GM23338 (cell line): Measurements from ENCODE around the gene ACSM6. TPM values are rescaled to one million over a fixed set of nuclear protein-coding genes. Genes with fewer than 3 reads are reported as not detected.

ENCODE experiments used
- ATAC-seq: fragments of 200-7000 bp; cut with Tn5 transposase; 3 replicates; pipeline ENCODE4 v1.9.1; 2020
- DNase-seq: peaks from one replicate; pipeline ENCODE4 v3.0.0-alpha.2; 2015; ENCODE audit warnings: low spot score
- H2AFZ ChIP-seq: fragments of 200-600 bp; sonication (generic); 2 replicates; pipeline ENCODE4 v1.8.0; 2016; ENCODE audit warnings: antibody characterized with exemption, mild to moderate bottlenecking, moderate library complexity
- H3F3A ChIP-seq: fragments of 200-600 bp; sonication (generic); replicated peaks from 2 replicates; pipeline ENCODE4 v1.8.0; 2017; ENCODE audit warnings: antibody characterized with exemption, mixed run types, low read depth
- H3K27ac ChIP-seq: fragments of 200-600 bp; sonication (generic); 2 replicates; pipeline ENCODE4 v1.6.1; 2016; ENCODE audit warnings: low read depth
- H3K27me3 ChIP-seq: fragments of 200-600 bp; sonication (generic); 2 replicates; pipeline ENCODE4 v1.8.0; 2016; ENCODE audit warnings: mild to moderate bottlenecking, mixed run types, moderate library complexity; ENCODE audit not compliant: insufficient read depth
- H3K36me3 ChIP-seq: fragments of 200-600 bp; sonication (generic); 2 replicates; pipeline ENCODE4 v1.8.0; 2016; ENCODE audit warnings: mild to moderate bottlenecking; ENCODE audit not compliant: insufficient read depth
- H3K4me1 ChIP-seq: fragments of 200-600 bp; sonication (generic); 2 replicates; pipeline ENCODE4 v1.8.0; 2016; ENCODE audit warnings: mild to moderate bottlenecking, moderate library complexity; ENCODE audit not compliant: insufficient read depth
- H3K4me2 ChIP-seq: fragments of 200-600 bp; sonication (generic); 2 replicates; pipeline ENCODE4 v1.7.1; 2017; ENCODE audit warnings: mixed run types
- H3K4me3 ChIP-seq: fragments of 200-600 bp; sonication (generic); 2 replicates; pipeline ENCODE4 v1.6.1; 2016; ENCODE audit warnings: mixed run types
- H3K79me2 ChIP-seq: fragments of 200-600 bp; sonication (generic); replicated peaks from 2 replicates; pipeline ENCODE4 v1.8.0; 2017; ENCODE audit warnings: mild to moderate bottlenecking; ENCODE audit not compliant: insufficient read depth
- H3K9me2 ChIP-seq: fragments of 200-600 bp; sonication (generic); 2 replicates; pipeline ENCODE4 v1.8.0; 2017; ENCODE audit not compliant: insufficient read depth
- H4K20me1 ChIP-seq: fragments of 200-600 bp; sonication (generic); replicated peaks from 2 replicates; pipeline ENCODE4 v1.8.0; 2017; ENCODE audit warnings: mild to moderate bottlenecking; ENCODE audit not compliant: insufficient read depth
- H3K27ac Mint-ChIP-seq: 2 replicates; pipeline ENCODE4 v1.8.0; 2020; ENCODE audit warnings: inconsistent platforms, mild to moderate bottlenecking, moderate library complexity, mixed read lengths
- H3K27me3 Mint-ChIP-seq: 3 replicates; pipeline ENCODE4 v1.8.0; 2022; ENCODE audit warnings: low read depth, mild to moderate bottlenecking, moderate library complexity, mixed read lengths, inconsistent platforms; ENCODE audit not compliant: insufficient read depth, poor library complexity
- H3K36me3 Mint-ChIP-seq: 3 replicates; pipeline ENCODE4 v1.8.0; 2021; ENCODE audit warnings: low read depth, mild to moderate bottlenecking, inconsistent platforms, moderate library complexity, mixed read lengths
- H3K4me1 Mint-ChIP-seq: 3 replicates; pipeline ENCODE4 v1.8.0; 2020; ENCODE audit warnings: mild to moderate bottlenecking, inconsistent platforms, mixed read lengths
- H3K4me3 Mint-ChIP-seq: 3 replicates; pipeline ENCODE4 v1.8.0; 2021; ENCODE audit warnings: moderate library complexity, mild to moderate bottlenecking, inconsistent platforms, mixed read lengths
- H3K9me3 Mint-ChIP-seq: 3 replicates; pipeline ENCODE4 v1.8.0; 2020; ENCODE audit warnings: moderate library complexity, mild to moderate bottlenecking, inconsistent platforms, mixed read lengths
- CTCF ChIP-seq, 2 experiments: fragments of 200-600 bp in 1 of 2; sonication (generic) in 1 of 2; conservative IDR thresholded peaks; 2 replicates each; pipeline versions ENCODE4 v1.5.1 to v1.6.1; 2016 to 2017; ENCODE audit warnings: antibody characterized with exemption in 2 of 2, low read depth in 2 of 2, mild to moderate bottlenecking in 2 of 2, moderate library complexity in 1 of 2
- EZH2 ChIP-seq: fragments of 200-600 bp; sonication (generic); IDR thresholded peaks from one replicate; pipeline ENCODE4 v1.8.0; 2017; ENCODE audit warnings: antibody characterized with exemption, mild to moderate bottlenecking, low read depth; ENCODE audit not compliant: unreplicated experiment
- EZH2phosphoT487 ChIP-seq: fragments of 200-600 bp; sonication (generic); IDR thresholded peaks from one replicate; pipeline ENCODE4 v1.8.1; 2018; ENCODE audit warnings: antibody characterized with exemption; ENCODE audit not compliant: unreplicated experiment
- JUNB ChIP-seq: IDR thresholded peaks from one replicate; pipeline ENCODE4 v1.6.1; 2016; ENCODE audit warnings: antibody characterized with exemption; ENCODE audit not compliant: unreplicated experiment
- NANOG ChIP-seq: IDR thresholded peaks from 2 replicates; pipeline ENCODE4 v1.6.1; 2016; ENCODE audit warnings: antibody characterized with exemption, borderline replicate concordance
- POLR2AphosphoS5 ChIP-seq: IDR thresholded peaks from 2 replicates; pipeline ENCODE4 v1.6.1; 2016; ENCODE audit warnings: antibody characterized with exemption, low read depth
- STAT1 ChIP-seq: IDR thresholded peaks from one replicate; pipeline ENCODE4 v1.6.1; 2016; ENCODE audit warnings: antibody characterized with exemption; ENCODE audit not compliant: unreplicated experiment
- ZNF114 ChIP-seq: fragments of 250-450 bp; sonication (Bioruptor Pico); IDR thresholded peaks from 2 replicates; pipeline ENCODE4 v1.5.0; 2020; ENCODE audit warnings: mild to moderate bottlenecking, moderate library complexity
- polyA plus RNA-seq: library from polyadenylated mRNA; unstranded; fragments of >200 nt; fragmentation: Nextera tagmentation; extraction: Ambion mirVana; gene quantifications from 2 replicates; pipeline ENCODE4 v1.2.1, GENCODE V29; 2016
- total RNA-seq: library from RNA; depleted of rRNA; stranded (reverse); fragments of >200 nt; shearing (Covaris generic); gene quantifications from 2 replicates; pipeline ENCODE4 v1.2.3, GENCODE V29; 2014
- TF ChIP-seq, protein P1 (sequence below): fragments of 250-450 bp; sonication (Bioruptor Pico); IDR thresholded peaks from 2 replicates; pipeline ENCODE4 v1.5.0; 2020; ENCODE audit warnings: mild to moderate bottlenecking, moderate library complexity

Gene ACSM6
- total and polyA plus RNA-seq, 2 experiments from 2014 or later = 0.65 TPM; not detected in 1

GRCh38 chr10:95245425-95246055 lies 51.5 kb downstream of the ACSM6 start:
- Histone ChIP-seq H3F3A (0 out of 2 replicates have a peak, but pooled peaks cover 22% of the 10 kb centered on the region), H3K36me3 (peaks cover 21% of the 10 kb centered on the region), H3K27me3 (no peaks in the 10 kb centered on the region), H3K4me2 (no peak overlapping the region), H3K4me3 (no peak overlapping the region), H3K79me2 (peaks cover 9% of the 10 kb centered on the region), H2AFZ (no peak overlapping the region), H4K20me1 (no peaks in the 10 kb centered on the region; the same call in 1 of the 2 replicates), H3K9me2 (no peaks in the 10 kb centered on the region), H3K27ac (peak overlapping the region; percentile 64; the same call in 1 of the 2 replicates), H3K4me1 (peaks cover 26% of the 10 kb centered on the region)
- TF ChIP-seq EZH2 = no peak
- TF ChIP-seq JUNB = no peak
- no peak for TF ChIP-seq ZNF114 (CRISPR knock-in tag)
- TF ChIP-seq CTCF (conservative IDR thresholded peaks at IDR 0.05; ENCODE audit: low read depth in 2 of 2) = no peak; a peak in 1 of 4 replicates
- no peak for TF ChIP-seq POLR2AphosphoS5
- no peak for TF ChIP-seq NANOG
- TF ChIP-seq EZH2phosphoT487 = no peak
- no peak overlapping the region for H3K4me3 Mint-ChIP-seq
- ATAC-seq (no peak), DNase-seq (no peak)
- no peaks in the 10 kb centered on the region for H3K9me3 Mint-ChIP-seq
- no peak overlapping the region; the same call in 1 of the 2 replicates for H3K27ac Mint-ChIP-seq
- peaks cover 30% of the 10 kb centered on the region for H3K4me1 Mint-ChIP-seq
- H3K36me3 Mint-ChIP-seq = peaks cover 39% of the 10 kb centered on the region
- peaks cover 6% of the 10 kb centered on the region for H3K27me3 Mint-ChIP-seq

DNA sequence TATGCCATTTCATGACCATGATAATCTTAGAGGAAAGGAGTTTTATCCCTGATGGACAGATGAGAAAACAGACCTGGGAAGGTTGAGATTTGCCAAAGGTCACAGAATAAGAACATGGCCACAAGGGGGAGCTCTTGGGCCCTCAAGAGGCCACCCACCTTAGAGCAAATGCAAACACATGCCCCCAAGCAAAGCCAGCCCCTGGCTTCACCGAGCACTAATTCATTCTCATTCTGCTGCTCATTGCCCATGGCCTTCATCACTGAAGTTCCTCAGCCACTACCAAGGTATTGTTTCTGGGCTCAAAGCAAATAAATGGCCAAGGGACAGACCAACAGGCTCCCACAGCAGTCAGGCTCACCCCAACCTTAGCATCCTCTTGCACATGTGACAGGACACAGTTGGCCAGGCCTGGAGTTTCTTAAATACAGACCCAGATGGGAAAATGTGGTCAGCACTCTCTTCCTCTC lies 52.6 kb downstream of the ACSM6 start:
- Histone ChIP-seq H3K27ac (peak overlapping the region; percentile 67), H4K20me1 (no peaks in the 10 kb centered on the region; the same call in 1 of the 2 replicates), H3K4me1 (peaks cover 27% of the 10 kb centered on the region), H3K79me2 (peaks cover 4% of the 10 kb centered on the region), H2AFZ (no peak overlapping the region), H3F3A (0 out of 2 replicates have a peak, but pooled peaks cover 22% of the 10 kb centered on the region), H3K27me3 (no peaks in the 10 kb centered on the region), H3K36me3 (peaks cover 21% of the 10 kb centered on the region), H3K9me2 (no peaks in the 10 kb centered on the region), H3K4me2 (no peak overlapping the region), H3K4me3 (no peak overlapping the region)
- Mint-ChIP-seq H3K9me3 (no peaks in the 10 kb centered on the region), H3K27ac (peak overlapping the region; percentile 37; the same call in 1 of the 2 replicates), H3K36me3 (peaks cover 32% of the 10 kb centered on the region), H3K27me3 (peaks cover 6% of the 10 kb centered on the region), H3K4me3 (no peak overlapping the region), H3K4me1 (peaks cover 34% of the 10 kb centered on the region)
- DNase-seq (peak; percentile 96), ATAC-seq (peak; percentile 78)
- peak; percentile 89 to 94 for TF ChIP-seq CTCF (conservative IDR thresholded peaks at IDR 0.05; ENCODE audit: low read depth in 2 of 2)
- no peak for TF ChIP-seq NANOG
- TF ChIP-seq, protein P1, sequence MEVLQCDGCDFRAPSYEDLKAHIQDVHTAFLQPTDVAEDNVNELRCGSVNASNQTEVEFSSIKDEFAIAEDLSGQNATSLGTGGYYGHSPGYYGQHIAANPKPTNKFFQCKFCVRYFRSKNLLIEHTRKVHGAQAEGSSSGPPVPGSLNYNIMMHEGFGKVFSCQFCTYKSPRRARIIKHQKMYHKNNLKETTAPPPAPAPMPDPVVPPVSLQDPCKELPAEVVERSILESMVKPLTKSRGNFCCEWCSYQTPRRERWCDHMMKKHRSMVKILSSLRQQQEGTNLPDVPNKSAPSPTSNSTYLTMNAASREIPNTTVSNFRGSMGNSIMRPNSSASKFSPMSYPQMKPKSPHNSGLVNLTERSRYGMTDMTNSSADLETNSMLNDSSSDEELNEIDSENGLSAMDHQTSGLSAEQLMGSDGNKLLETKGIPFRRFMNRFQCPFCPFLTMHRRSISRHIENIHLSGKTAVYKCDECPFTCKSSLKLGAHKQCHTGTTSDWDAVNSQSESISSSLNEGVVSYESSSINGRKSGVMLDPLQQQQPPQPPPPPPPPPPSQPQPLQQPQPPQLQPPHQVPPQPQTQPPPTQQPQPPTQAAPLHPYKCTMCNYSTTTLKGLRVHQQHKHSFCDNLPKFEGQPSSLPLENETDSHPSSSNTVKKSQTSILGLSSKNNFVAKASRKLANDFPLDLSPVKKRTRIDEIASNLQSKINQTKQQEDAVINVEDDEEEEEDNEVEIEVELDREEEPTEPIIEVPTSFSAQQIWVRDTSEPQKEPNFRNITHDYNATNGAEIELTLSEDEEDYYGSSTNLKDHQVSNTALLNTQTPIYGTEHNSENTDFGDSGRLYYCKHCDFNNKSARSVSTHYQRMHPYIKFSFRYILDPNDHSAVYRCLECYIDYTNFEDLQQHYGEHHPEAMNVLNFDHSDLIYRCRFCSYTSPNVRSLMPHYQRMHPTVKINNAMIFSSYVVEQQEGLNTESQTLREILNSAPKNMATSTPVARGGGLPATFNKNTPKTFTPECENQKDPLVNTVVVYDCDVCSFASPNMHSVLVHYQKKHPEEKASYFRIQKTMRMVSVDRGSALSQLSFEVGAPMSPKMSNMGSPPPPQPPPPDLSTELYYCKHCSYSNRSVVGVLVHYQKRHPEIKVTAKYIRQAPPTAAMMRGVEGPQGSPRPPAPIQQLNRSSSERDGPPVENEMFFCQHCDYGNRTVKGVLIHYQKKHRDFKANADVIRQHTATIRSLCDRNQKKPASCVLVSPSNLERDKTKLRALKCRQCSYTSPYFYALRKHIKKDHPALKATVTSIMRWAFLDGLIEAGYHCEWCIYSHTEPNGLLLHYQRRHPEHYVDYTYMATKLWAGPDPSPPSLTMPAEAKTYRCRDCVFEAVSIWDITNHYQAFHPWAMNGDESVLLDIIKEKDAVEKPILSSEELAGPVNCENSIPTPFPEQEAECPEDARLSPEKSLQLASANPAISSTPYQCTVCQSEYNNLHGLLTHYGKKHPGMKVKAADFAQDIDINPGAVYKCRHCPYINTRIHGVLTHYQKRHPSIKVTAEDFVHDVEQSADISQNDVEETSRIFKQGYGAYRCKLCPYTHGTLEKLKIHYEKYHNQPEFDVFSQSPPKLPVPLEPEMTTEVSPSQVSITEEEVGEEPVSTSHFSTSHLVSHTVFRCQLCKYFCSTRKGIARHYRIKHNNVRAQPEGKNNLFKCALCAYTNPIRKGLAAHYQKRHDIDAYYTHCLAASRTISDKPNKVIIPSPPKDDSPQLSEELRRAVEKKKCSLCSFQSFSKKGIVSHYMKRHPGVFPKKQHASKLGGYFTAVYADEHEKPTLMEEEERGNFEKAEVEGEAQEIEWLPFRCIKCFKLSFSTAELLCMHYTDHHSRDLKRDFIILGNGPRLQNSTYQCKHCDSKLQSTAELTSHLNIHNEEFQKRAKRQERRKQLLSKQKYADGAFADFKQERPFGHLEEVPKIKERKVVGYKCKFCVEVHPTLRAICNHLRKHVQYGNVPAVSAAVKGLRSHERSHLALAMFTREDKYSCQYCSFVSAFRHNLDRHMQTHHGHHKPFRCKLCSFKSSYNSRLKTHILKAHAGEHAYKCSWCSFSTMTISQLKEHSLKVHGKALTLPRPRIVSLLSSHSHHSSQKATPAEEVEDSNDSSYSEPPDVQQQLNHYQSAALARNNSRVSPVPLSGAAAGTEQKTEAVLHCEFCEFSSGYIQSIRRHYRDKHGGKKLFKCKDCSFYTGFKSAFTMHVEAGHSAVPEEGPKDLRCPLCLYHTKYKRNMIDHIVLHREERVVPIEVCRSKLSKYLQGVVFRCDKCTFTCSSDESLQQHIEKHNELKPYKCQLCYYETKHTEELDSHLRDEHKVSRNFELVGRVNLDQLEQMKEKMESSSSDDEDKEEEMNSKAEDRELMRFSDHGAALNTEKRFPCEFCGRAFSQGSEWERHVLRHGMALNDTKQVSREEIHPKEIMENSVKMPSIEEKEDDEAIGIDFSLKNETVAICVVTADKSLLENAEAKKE (CRISPR knock-in tag) = no peak
- no peak for TF ChIP-seq EZH2phosphoT487
- TF ChIP-seq STAT1 = no peak
